HG03108 (cell line): ENCODE measurements around the gene VPS54.
"Not testable (repeated sequence)": the region's sequence is repeated elsewhere in the genome, so short reads cannot be mapped to it uniquely, and the experiment has no call there.

Source experiments
- ATAC-seq: cut with Tn5 transposase; IDR thresholded peaks from one replicate; pipeline ENCODE4 v1.9.1; 2021; ENCODE audit warnings: moderate library complexity; ENCODE audit not compliant: unreplicated experiment

VPS54 gene

DNA sequence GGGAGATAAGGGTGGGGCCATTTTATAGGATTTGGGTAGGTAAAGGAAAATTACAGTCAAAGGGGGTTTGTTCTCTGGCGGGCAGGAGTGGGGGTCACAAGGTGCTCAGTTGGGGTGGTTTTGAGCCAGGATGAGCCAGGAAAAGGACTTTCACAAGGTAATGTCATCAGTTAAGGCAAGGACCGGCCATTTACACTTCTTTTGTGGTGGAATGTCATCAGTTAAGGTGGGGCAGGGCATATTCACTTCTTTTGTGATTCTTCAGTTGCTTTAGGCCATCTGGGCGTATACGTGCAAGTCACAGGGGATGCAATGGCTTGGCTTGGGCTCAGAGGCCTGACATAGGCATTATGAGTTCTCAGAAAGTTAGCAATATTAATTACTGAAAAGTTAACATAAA, 171.7 kb downstream of the VPS54 start:
- ATAC-seq = not testable (repeated sequence)

DNA sequence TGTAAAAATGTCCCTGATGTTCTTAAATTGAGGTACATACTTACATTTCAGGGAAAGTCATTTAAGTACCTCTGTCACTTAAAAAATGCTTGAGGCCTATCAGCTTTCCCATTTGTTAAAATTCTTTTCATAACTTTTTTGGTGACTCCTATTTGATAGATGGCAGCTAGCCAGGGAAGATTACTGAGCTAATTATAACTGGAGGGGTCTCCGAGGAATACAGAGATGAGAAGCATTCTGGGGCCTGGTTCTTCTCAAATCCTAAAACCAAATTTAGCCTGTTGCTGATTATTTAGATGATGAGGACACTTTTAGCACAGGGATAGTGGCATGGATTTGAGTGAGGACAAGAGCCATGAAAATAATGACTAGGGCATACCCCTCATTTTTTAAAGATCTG, 172.7 kb downstream of the VPS54 start:
- no peak for ATAC-seq

DNA sequence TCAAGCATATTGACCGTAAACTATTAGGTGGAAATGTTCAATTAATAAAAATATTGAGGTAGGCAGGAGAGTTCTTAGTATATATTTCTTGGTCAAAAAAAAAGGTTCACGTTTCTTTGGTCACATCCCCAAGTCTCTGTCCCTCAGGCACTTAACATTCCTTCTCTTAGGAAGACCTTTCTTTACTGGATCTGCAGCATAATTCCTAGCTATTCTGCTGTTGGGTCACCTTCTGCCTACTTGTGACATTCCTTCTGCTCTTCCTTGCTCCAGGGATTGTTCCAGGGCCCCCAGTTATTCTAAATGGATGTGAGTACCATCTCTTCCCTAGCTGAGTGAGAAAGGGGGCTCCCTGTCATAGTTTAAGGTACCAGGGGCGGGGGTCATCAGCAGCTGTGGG, 173.4 kb downstream of the VPS54 start:
- ATAC-seq = no peak

DNA sequence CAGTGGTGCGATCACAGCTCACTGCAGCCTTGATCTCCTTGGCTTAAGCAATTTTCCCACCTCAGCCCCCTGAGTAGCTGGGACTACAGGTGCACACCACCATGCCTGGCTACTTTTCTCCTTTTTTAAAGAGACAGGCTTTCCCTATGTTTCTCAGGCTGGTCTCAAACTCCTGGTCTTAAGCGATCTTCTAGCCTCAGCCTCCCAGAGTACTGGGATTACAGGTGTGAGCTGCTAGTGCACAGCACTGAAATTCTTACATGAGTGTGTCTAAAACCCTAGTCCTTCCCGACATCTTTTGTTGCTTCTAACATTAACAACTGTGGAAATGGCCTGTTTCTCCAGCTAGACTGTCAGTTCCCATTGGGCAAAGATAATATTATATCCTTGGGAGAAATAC, 174.6 kb downstream of the VPS54 start:
- ATAC-seq = no peak

DNA sequence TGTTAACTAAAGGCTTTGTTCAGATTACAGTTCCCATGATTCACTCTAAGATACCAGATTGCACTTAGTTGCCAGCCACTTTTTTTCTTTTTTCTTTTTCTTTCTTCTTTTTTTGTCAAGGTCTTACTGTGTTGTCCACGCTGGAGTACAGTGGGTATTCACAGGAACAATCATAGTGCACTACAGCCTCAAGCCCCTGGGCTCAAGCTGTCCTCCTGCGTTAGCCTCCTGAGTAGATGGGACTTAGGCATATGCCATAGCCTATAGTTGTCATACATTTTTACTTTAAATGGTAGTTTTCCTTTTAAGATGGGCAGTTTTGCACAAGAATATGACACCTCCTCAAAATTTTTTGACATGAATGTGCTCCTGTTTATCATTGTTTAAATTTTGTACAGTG, 175.4 kb downstream of the VPS54 start:
- no peak for ATAC-seq

DNA sequence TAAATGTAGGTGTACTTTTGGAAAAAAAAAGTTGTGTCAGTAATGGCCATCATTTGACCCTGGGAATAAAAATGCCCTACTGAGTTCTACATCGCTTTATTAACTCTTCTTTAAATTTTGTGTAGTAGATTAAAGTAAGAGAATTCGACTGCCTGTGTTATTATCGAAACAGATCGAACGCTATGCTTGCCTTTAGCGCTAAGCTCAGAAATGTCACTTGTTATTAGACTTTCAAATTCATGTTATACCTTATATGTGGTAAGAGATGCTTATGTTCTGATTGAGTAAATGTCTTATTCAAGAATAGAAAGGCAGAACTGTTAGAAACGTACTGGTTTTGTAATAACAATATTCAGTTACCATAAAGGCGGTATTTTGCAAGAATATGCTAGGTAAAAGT, 176.1 kb downstream of the VPS54 start:
- no peak for ATAC-seq

DNA sequence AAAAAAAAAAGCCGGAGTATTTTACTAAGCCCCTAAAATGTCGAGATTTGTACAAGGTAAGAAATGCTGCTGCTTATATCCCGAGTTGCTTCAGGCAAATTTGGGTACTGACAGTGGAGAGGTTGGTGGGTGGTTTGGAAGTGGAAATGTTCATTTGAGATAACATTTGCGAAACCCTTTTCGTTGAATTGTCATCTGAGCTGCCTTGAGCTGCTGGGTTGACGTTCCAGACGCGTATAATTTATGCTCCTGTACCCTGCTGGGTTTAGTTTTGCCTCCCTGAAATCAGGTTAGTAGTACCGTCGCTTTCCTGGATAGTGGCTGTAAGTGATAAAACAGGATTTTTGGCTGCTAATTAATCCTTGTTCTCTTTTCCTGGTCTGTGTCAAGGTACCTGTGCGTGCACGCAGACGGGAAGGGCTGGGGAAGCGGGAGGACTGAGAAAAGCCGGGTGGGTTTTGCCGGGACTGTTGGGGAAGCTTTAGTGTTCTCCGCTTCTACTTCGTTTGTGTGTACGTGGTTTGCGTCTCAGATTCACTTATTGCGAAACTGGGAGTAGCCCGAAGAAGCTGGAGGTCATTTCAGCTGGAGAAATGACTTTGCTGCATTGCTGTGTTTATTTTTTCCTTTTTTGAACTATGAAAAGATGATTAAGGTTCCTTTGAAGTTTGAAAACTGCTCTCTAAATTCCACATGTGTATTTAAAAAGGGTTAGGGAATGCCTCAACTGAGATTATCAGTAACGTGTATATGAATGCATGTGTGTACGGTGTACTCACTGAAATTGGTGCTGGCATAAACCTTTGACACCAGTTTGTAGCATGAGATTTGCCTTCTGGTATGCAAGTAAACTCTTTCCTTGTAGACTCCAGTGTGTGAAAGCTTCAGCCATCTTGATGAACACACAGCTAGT, 176.8 kb downstream of the VPS54 start:
- no peak for ATAC-seq
